GM12872 (cell line): Measurements from ENCODE around the gene PDK2.

Source experiments
- CTCF ChIP-seq: IDR thresholded peaks from 3 replicates; pipeline ENCODE4 v1.5.1; 2011; ENCODE audit warnings: low read depth, mild to moderate bottlenecking, low read length, moderate library complexity; ENCODE audit not compliant: insufficient read depth

Gene PDK2

GRCh38 chr17:50132104-50132794 is 37.1 kb downstream of the PDK2 start:
- no peak for TF ChIP-seq CTCF

- TF ChIP-seq CTCF = no peak
Measured at GRCh38 chr17:50133028-50133768, 38.0 kb downstream of the PDK2 start.

- TF ChIP-seq CTCF = no peak
Measured at GRCh38 chr17:50133769-50134099, 38.6 kb downstream of the PDK2 start.

GRCh38 chr17:50134206-50135110 is 39.3 kb downstream of the PDK2 start:
- no peak for TF ChIP-seq CTCF

GRCh38 chr17:50135316-50136095 is 40.4 kb downstream of the PDK2 start:
- no peak for TF ChIP-seq CTCF

GRCh38 chr17:50136096-50136687 is 41.0 kb downstream of the PDK2 start:
- no peak for TF ChIP-seq CTCF

- no peak for TF ChIP-seq CTCF
Measured at GRCh38 chr17:50137042-50137441, 41.9 kb downstream of the PDK2 start.
